ENCODE data around the gene CDR2. TPM values are rescaled to one million over a fixed set of nuclear protein-coding genes. Genes with fewer than 3 reads are reported as not detected.

The CDR2 gene
- total and polyA plus RNA-seq, 9 of the 15 experiments (the other 6 are each of a cell fraction or from before 2014, with no cell fraction given): 4.6 to 30.3 (median 19.9) TPM

- TF ChIP-seq MED1 (CRISPR knock-in tag; IDR thresholded peaks at IDR 0.05; ENCODE audit: borderline replicate concordance): no peak
- TF ChIP-seq SRF (CRISPR knock-in tag; IDR thresholded peaks at IDR 0.05): no peak
- TF ChIP-seq, protein P1, sequence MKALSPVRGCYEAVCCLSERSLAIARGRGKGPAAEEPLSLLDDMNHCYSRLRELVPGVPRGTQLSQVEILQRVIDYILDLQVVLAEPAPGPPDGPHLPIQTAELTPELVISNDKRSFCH (CRISPR knock-in tag; IDR thresholded peaks at IDR 0.05): no peak
- TF ChIP-seq, protein P1 (tag; IDR thresholded peaks at IDR 0.05): 0 out of 2 replicates have a peak, but pooled peaks have one; percentile 18
- no peak for TF ChIP-seq ZNF280A (IDR thresholded peaks at IDR 0.05; ENCODE audit: low read depth, partially characterized antibody)
- TF ChIP-seq PML (IDR thresholded peaks at IDR 0.05; ENCODE audit: low read length): no peak
- TF ChIP-seq, protein P2, sequence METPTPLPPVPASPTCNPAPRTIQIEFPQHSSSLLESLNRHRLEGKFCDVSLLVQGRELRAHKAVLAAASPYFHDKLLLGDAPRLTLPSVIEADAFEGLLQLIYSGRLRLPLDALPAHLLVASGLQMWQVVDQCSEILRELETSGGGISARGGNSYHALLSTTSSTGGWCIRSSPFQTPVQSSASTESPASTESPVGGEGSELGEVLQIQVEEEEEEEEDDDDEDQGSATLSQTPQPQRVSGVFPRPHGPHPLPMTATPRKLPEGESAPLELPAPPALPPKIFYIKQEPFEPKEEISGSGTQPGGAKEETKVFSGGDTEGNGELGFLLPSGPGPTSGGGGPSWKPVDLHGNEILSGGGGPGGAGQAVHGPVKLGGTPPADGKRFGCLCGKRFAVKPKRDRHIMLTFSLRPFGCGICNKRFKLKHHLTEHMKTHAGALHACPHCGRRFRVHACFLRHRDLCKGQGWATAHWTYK (CRISPR knock-in tag; IDR thresholded peaks at IDR 0.05): no peak
- no peak for TF ChIP-seq HMG20A (CRISPR knock-in tag; conservative IDR thresholded peaks at IDR 0.05)
- TF ChIP-seq EP400 (IDR thresholded peaks at IDR 0.05): no peak
- TF ChIP-seq ZFX (CRISPR knock-in tag; IDR thresholded peaks at IDR 0.05): no peak
- no peak for TF ChIP-seq TGIF2 (CRISPR knock-in tag; IDR thresholded peaks at IDR 0.05)
- no peak for TF ChIP-seq NCOA4 (IDR thresholded peaks at IDR 0.05; ENCODE audit: partially characterized antibody)
- TF ChIP-seq FOSL1 (tag; conservative IDR thresholded peaks at IDR 0.05): peak; percentile 95
- TF ChIP-seq ZNF174 (CRISPR knock-in tag; IDR thresholded peaks at IDR 0.05): no peak
- no peak for TF ChIP-seq SLC30A9 (CRISPR knock-in tag; IDR thresholded peaks at IDR 0.05)
- TF ChIP-seq ZNF280B (CRISPR knock-in tag; IDR thresholded peaks at IDR 0.05): no peak
- TF ChIP-seq JUN (IDR thresholded peaks at IDR 0.05; ENCODE audit: borderline replicate concordance, low read depth, low read length): peak; percentile 86
- TF ChIP-seq JUN (CRISPR knock-in tag; IDR thresholded peaks at IDR 0.05; ENCODE audit: borderline replicate concordance): no peak
- TF ChIP-seq CTBP1 (IDR thresholded peaks at IDR 0.05; ENCODE audit: borderline replicate concordance): peak; percentile 34; the same call in 1 of the 2 replicates
- no peak for TF ChIP-seq ELF4 (CRISPR knock-in tag; IDR thresholded peaks at IDR 0.05)
- TF ChIP-seq HES1 (IDR thresholded peaks at IDR 0.05; ENCODE audit: low read depth): no peak
- no peak for TF ChIP-seq ZNF766 (CRISPR knock-in tag; conservative IDR thresholded peaks at IDR 0.05)
- TF ChIP-seq RFX7 (CRISPR knock-in tag; IDR thresholded peaks at IDR 0.05): no peak
- TF ChIP-seq ZNF140 (CRISPR knock-in tag; IDR thresholded peaks at IDR 0.05): no peak
Measured at GRCh38 chr16:22353191-22353919, 21.1 kb downstream of the CDR2 start (continued).
